HG02870 (cell line): Measurements from ENCODE around the gene RAPSN.

Source experiments
- ATAC-seq: cut with Tn5 transposase; IDR thresholded peaks from one replicate; pipeline ENCODE4 v1.9.1; 2021; ENCODE audit warnings: mild to moderate bottlenecking, moderate library complexity; ENCODE audit not compliant: unreplicated experiment

The RAPSN gene

GRCh38 chr11:47435687-47436086 is 13.2 kb downstream of the RAPSN start:
- ATAC-seq: no peak

- ATAC-seq: no peak
Observed at GRCh38 chr11:47434011-47434786, 14.7 kb downstream of the RAPSN start.

- ATAC-seq: no peak
Observed at GRCh38 chr11:47433157-47433556, 15.8 kb downstream of the RAPSN start.

- no peak for ATAC-seq
Observed at GRCh38 chr11:47431356-47432083, 17.4 kb downstream of the RAPSN start.

GRCh38 chr11:47430524-47430923 is 18.4 kb downstream of the RAPSN start:
- ATAC-seq: no peak

GRCh38 chr11:47426062-47426956 is 22.6 kb downstream of the RAPSN start, which contains the start of gene PSMC3:
PSMC3 (minus strand) TSS chr11:47426439; CDS start chr11:47426279, 160 bp downstream.
- peak; percentile 95 for ATAC-seq

- ATAC-seq: no peak
Observed at GRCh38 chr11:47425611-47426010, 23.3 kb downstream of the RAPSN start.

GRCh38 chr11:47418454-47419259 is 30.3 kb downstream of the RAPSN start:
- no peak for ATAC-seq

- ATAC-seq: no peak
Observed at GRCh38 chr11:47417712-47418111, 31.2 kb downstream of the RAPSN start.

GRCh38 chr11:47415949-47416472 is 32.9 kb downstream of the RAPSN start:
- no peak for ATAC-seq

- no peak for ATAC-seq
Observed at GRCh38 chr11:47415091-47415854, 33.7 kb downstream of the RAPSN start.

- no peak for ATAC-seq
Observed at GRCh38 chr11:47414685-47415070, 34.3 kb downstream of the RAPSN start.

GRCh38 chr11:47413908-47414684 is 34.8 kb downstream of the RAPSN start:
- no peak for ATAC-seq

- no peak for ATAC-seq
Observed at GRCh38 chr11:47413351-47413750, 35.6 kb downstream of the RAPSN start.

- ATAC-seq: no peak
Observed at GRCh38 chr11:47411884-47412746, 36.8 kb downstream of the RAPSN start.

- no peak for ATAC-seq
Observed at GRCh38 chr11:47410370-47411264, 38.3 kb downstream of the RAPSN start.
